HepG2 (cell line): ENCODE data around the gene CDIP1. TPM values are rescaled to one million over a fixed set of nuclear protein-coding genes. Genes with fewer than 3 reads are reported as not detected.

ENCODE experiments used
- CEBPG ChIP-seq: IDR thresholded peaks from 2 replicates; pipeline ENCODE4 v1.6.1; 2016
- HHEX ChIP-seq: IDR thresholded peaks from 2 replicates; pipeline ENCODE4 v1.6.1; 2016; ENCODE audit warnings: control low read depth
- IKZF4 ChIP-seq: sonication (generic); formaldehyde crosslinking; IDR thresholded peaks from 2 replicates; pipeline ENCODE4 v1.5.1; 2020; ENCODE audit warnings: borderline replicate concordance, mild to moderate bottlenecking, low read depth, missing genetic modification reagents; ENCODE audit errors: not compliant biosample characterization
- IKZF5 ChIP-seq: IDR thresholded peaks from 2 replicates; pipeline ENCODE4 v1.6.1; 2018; ENCODE audit warnings: missing genetic modification reagents, mild to moderate bottlenecking, missing compliant biosample characterization
- KAT8 ChIP-seq: IDR thresholded peaks from 2 replicates; pipeline ENCODE4 v1.6.1; 2016; ENCODE audit warnings: missing genetic modification reagents, missing compliant biosample characterization
- MEIS1 ChIP-seq: sonication (generic); formaldehyde crosslinking; IDR thresholded peaks from 2 replicates; pipeline ENCODE4 v1.9.0; 2021; ENCODE audit warnings: mild to moderate bottlenecking, missing genetic modification reagents, moderate library complexity, borderline replicate concordance
- MYC ChIP-seq: sonication (generic); formaldehyde crosslinking; IDR thresholded peaks from 2 replicates; pipeline ENCODE4 v1.9.0; 2021; ENCODE audit warnings: missing genetic modification reagents, borderline replicate concordance
- NCOA5 ChIP-seq: sonication (generic); formaldehyde crosslinking; IDR thresholded peaks from 2 replicates; pipeline ENCODE4 v1.4.0; 2020; ENCODE audit warnings: missing genetic modification reagents
- POGK ChIP-seq: sonication (generic); formaldehyde crosslinking; conservative IDR thresholded peaks from 2 replicates; pipeline ENCODE4 v1.8.0; 2022; ENCODE audit warnings: mild to moderate bottlenecking, moderate library complexity, missing genetic modification reagents
- SMAD1 ChIP-seq: sonication (generic); formaldehyde crosslinking; IDR thresholded peaks from 2 replicates; pipeline ENCODE4 v1.4.0; 2020; ENCODE audit warnings: missing genetic modification reagents, low read depth, mild to moderate bottlenecking, borderline replicate concordance
- U2AF1 ChIP-seq: fragments of 200-400 bp; formaldehyde crosslinking; optimal IDR thresholded peaks from 2 replicates; pipeline ENCODE3; 2017; ENCODE audit warnings: mild to moderate bottlenecking, low read depth, low read length
- YEATS4 ChIP-seq: sonication (generic); formaldehyde crosslinking; IDR thresholded peaks from 2 replicates; pipeline ENCODE4 v1.4.0; 2020; ENCODE audit warnings: missing genetic modification reagents, borderline replicate concordance
- ZMYM3 ChIP-seq: sonication (generic); formaldehyde crosslinking; IDR thresholded peaks from 2 replicates; pipeline ENCODE4 v1.5.1; 2020; ENCODE audit warnings: mild to moderate bottlenecking, missing genetic modification reagents
- ZNF577 ChIP-seq: sonication (generic); formaldehyde crosslinking; IDR thresholded peaks from 2 replicates; pipeline ENCODE4 v1.4.0; 2020; ENCODE audit warnings: mild to moderate bottlenecking, low read depth, missing genetic modification reagents, borderline replicate concordance
- ZNF607 ChIP-seq: sonication (generic); formaldehyde crosslinking; IDR thresholded peaks from 2 replicates; pipeline ENCODE4 v1.5.1; 2020; ENCODE audit warnings: missing genetic modification reagents, mild to moderate bottlenecking, borderline replicate concordance
- ZSCAN21 ChIP-seq: sonication (generic); formaldehyde crosslinking; IDR thresholded peaks from 2 replicates; pipeline ENCODE4 v1.8.0; 2022; ENCODE audit warnings: mild to moderate bottlenecking, missing genetic modification reagents, moderate library complexity, borderline replicate concordance
- polyA plus RNA-seq, 8 experiments: library from polyadenylated mRNA; depleted of rRNA in 3 of 8; stranded (reverse) in 7 of 8; unstranded in 1 of 8; fragments of >200 nt; fragmentation: Illumina TruSeq in 4 of 8; extraction: Trizol in 4 of 8; gene quantifications; 2 replicates each; pipeline versions ENCODE4 v1.2.1 to v1.2.3, GENCODE V29; 2011 to 2016; ENCODE audit warnings: low read depth in 4 of 8, missing spikeins in 1 of 8, mixed read lengths in 1 of 8; ENCODE audit not compliant: insufficient read depth in 1 of 8
- total RNA-seq, 5 experiments: library from RNA; depleted of rRNA; stranded (reverse); fragments of >200 nt; fragmentation: Illumina TruSeq; extraction: Trizol; gene quantifications; 2 replicates each; pipeline ENCODE4 v1.2.3, GENCODE V29; 2016; ENCODE audit warnings: low read depth in 1 of 5
- TF ChIP-seq, protein P1 (sequence below): sonication (generic); formaldehyde crosslinking; IDR thresholded peaks from 2 replicates; pipeline ENCODE4 v1.8.0; 2022; ENCODE audit warnings: mild to moderate bottlenecking, missing genetic modification reagents; ENCODE audit not compliant: insufficient replicate concordance
- TF ChIP-seq, protein P2 (sequence below): sonication (generic); formaldehyde crosslinking; IDR thresholded peaks from 2 replicates; pipeline ENCODE4 v1.4.0; 2020; ENCODE audit warnings: mild to moderate bottlenecking, missing genetic modification reagents
- TF ChIP-seq, protein P3 (sequence below): IDR thresholded peaks from 2 replicates; pipeline ENCODE4 v1.6.1; 2016
- TF ChIP-seq, protein P4 (sequence below): sonication (generic); formaldehyde crosslinking; IDR thresholded peaks from 2 replicates; pipeline ENCODE4 v1.4.0; 2020; ENCODE audit warnings: missing genetic modification reagents, borderline replicate concordance

Gene CDIP1
- total and polyA plus RNA-seq, 2 of the 13 experiments (the other 11 are each of a cell fraction or from before 2014, with no cell fraction given), result 31.2 to 56.7 TPM

- TF ChIP-seq POGK (peak; percentile 87), U2AF1 (no peak), NCOA5 (CRISPR knock-in tag) (no peak), HHEX (CRISPR knock-in tag) (no peak), CEBPG (CRISPR knock-in tag) (peak; percentile 37), IKZF5 (CRISPR knock-in tag) (peak; percentile 79; the same call in 1 of the 2 replicates), MYC (peak; percentile 93), ZNF607 (peak; percentile 95), ZSCAN21 (CRISPR knock-in tag) (peak; percentile 75; the same call in 1 of the 2 replicates), SMAD1 (no peak), ZMYM3 (no peak), ZNF577 (no peak), IKZF4 (CRISPR knock-in tag) (peak; percentile 88), MEIS1 (CRISPR knock-in tag) (peak; percentile 93; the same call in 1 of the 2 replicates), YEATS4 (CRISPR knock-in tag) (peak; percentile 88), KAT8 (CRISPR knock-in tag) (peak; percentile 44; the same call in 1 of the 2 replicates)
- TF ChIP-seq, protein P1, sequence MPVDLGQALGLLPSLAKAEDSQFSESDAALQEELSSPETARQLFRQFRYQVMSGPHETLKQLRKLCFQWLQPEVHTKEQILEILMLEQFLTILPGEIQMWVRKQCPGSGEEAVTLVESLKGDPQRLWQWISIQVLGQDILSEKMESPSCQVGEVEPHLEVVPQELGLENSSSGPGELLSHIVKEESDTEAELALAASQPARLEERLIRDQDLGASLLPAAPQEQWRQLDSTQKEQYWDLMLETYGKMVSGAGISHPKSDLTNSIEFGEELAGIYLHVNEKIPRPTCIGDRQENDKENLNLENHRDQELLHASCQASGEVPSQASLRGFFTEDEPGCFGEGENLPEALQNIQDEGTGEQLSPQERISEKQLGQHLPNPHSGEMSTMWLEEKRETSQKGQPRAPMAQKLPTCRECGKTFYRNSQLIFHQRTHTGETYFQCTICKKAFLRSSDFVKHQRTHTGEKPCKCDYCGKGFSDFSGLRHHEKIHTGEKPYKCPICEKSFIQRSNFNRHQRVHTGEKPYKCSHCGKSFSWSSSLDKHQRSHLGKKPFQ (CRISPR knock-in tag), result peak; percentile 69
- TF ChIP-seq, protein P2, sequence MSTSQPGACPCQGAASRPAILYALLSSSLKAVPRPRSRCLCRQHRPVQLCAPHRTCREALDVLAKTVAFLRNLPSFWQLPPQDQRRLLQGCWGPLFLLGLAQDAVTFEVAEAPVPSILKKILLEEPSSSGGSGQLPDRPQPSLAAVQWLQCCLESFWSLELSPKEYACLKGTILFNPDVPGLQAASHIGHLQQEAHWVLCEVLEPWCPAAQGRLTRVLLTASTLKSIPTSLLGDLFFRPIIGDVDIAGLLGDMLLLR, result peak; percentile 94; the same call in 1 of the 2 replicates
- TF ChIP-seq, protein P3, sequence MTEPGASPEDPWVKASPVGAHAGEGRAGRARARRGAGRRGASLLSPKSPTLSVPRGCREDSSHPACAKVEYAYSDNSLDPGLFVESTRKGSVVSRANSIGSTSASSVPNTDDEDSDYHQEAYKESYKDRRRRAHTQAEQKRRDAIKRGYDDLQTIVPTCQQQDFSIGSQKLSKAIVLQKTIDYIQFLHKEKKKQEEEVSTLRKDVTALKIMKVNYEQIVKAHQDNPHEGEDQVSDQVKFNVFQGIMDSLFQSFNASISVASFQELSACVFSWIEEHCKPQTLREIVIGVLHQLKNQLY, result 0 out of 2 replicates have a peak, but pooled peaks have one; percentile 52
- TF ChIP-seq, protein P4, sequence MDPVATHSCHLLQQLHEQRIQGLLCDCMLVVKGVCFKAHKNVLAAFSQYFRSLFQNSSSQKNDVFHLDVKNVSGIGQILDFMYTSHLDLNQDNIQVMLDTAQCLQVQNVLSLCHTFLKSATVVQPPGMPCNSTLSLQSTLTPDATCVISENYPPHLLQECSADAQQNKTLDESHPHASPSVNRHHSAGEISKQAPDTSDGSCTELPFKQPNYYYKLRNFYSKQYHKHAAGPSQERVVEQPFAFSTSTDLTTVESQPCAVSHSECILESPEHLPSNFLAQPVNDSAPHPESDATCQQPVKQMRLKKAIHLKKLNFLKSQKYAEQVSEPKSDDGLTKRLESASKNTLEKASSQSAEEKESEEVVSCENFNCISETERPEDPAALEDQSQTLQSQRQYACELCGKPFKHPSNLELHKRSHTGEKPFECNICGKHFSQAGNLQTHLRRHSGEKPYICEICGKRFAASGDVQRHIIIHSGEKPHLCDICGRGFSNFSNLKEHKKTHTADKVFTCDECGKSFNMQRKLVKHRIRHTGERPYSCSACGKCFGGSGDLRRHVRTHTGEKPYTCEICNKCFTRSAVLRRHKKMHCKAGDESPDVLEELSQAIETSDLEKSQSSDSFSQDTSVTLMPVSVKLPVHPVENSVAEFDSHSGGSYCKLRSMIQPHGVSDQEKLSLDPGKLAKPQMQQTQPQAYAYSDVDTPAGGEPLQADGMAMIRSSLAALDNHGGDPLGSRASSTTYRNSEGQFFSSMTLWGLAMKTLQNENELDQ (CRISPR knock-in tag), result no peak
These were observed 62.4 kb downstream of the CDIP1 start, which contains the start of gene HMOX2 (continued) for GRCh38 chr16:4475880-4476788.
